HK-2 (cell line): ENCODE data around the gene TBL1X.

ENCODE experiments used
- DNase-seq: peaks from one replicate; pipeline ENCODE4 v3.0.0-alpha.2; 2018; ENCODE audit not compliant: unreplicated experiment

Gene TBL1X

DNA sequence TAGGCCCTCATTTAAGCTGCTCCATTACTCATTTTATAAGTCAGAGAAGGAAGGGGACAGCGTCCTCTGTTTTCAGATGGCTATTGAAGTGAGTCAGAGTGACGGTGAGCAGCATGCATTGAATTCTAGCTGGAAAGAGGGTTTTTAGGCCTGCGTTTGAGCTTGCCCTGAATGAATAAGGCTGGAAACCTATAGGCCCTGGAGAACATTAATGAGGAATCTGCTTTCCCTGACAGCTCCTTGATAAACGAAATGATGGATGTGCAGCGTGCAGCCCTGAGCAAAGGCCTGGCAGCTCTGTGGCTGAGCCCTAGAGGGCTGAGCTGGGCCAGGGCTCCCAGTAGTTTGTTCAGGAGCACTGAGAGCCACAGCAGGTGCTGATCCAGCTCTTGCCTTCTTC, 33.4 kb downstream of the TBL1X start:
- DNase-seq, result no peak

- no peak for DNase-seq
These were observed 35.7 kb downstream of the TBL1X start for GRCh38 chrX:9500584-9500983.

- DNase-seq, result no peak
These were observed 36.5 kb downstream of the TBL1X start for GRCh38 chrX:9501362-9501761.

DNA sequence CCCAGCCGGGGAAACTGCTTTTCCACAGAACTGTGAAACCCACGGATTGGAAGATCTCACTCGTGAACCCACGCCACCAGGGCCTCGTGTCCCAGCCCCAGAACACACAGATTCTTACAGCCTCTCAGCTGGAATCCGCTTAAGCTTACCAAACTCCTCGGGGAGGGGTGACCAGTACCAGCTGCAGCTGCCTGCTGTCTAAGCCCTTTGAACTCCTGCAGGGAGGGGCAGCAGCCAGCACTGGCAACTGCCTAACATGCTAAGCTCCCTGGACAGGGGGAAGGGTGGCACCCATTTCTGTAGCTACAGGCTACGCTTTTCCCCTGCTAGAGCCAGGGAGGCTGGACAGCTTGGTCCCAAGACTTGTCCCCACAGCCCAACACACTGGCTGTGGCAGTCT, 38.4 kb downstream of the TBL1X start:
- DNase-seq, result no peak

GRCh38 chrX:9510366-9510765, 45.5 kb downstream of the TBL1X start:
- no peak for DNase-seq

DNA sequence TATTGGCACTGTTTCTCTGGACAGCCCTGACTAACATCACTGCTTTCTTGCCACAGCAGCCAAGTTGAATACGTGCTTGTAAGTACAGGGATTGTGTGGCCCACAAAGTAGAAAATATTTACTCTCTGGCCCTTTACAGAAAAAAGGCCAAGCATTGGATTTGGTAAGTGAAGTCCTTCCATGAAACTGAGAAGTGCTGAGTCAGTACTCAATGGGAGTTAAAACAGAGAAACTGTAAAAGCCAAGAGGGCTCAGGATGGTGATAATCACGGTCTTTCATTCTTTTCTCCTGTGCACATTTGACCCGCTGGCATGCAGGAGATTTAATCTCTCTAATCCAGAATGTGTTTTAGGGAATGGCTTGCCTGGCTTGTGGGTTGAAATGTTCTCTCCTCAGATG, 46.1 kb downstream of the TBL1X start:
- no peak for DNase-seq

GRCh38 chrX:9515489-9515888, 50.6 kb downstream of the TBL1X start:
- no peak for DNase-seq

- DNase-seq, result no peak
These were observed 51.2 kb downstream of the TBL1X start for GRCh38 chrX:9515973-9516538.

- no peak for DNase-seq
These were observed 51.8 kb downstream of the TBL1X start for GRCh38 chrX:9516635-9517034.

DNA sequence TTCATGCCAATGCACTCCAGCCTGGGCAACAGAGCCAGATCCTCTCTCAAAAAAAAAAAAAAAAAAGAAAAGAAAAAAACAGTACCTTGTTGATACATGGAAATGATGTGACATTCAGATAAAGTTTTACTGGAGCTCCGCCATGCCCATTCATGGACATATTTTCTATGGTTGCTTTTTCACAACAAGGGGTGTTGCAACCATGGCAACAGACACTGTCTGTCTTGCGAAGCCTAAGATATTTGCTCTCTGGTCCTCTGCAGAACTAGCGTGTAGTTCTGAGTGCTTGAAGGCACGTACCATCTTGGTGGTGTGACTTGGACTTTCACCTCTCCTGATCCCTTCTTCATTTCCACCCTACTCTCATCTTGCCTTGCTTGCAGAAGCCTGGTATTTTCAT, 53.2 kb downstream of the TBL1X start:
- DNase-seq, result no peak

DNA sequence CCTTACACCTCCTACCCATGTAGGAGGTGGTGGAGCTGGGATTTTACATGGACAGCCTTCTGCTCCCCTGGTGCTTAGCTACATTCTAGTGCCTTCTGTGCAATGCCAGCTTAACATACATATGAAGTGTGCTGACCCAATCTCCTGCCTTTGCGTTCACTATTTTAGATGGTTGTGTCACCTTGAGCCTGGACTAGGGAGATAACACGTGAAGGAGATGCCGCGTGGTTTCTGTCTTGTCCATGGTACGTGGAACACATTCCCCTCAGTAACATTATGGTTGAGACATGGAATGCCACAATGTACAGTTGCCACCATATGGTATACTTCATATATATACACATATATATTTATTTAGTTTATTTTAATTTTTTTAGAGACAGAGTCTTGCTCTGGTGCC, 54.0 kb downstream of the TBL1X start:
- no peak for DNase-seq

DNA sequence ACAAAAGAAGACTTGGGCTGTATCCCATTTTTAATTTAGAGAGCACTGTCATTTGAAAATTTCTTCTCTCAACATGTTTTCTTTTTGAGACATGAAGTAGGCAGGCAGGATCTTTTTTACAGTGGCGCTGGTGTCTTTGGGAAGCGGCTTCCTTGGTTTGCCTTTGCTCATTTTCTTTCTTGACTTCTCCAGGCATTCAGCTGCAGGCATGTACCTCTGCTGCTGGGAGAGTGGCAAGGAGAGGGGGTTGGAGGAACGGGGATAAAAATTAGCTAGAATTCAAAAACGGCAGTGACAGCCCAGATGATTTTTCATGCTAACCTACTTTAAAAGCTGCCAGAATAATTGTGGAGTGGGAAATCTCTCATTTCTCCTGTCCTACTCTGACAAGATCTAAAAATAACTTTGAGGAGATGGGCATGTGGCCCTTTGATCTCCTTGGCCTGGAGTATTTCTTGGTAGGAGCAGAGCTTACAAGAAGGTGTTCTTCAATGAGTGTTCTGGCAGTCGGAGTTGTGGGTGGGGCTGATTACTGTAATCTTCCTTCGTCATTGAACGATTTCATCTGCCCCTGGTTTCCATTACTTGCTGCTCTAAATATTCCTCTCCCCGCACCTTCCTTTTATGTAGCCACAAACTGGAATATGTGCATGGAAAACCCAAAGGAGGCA, 54.8 kb downstream of the TBL1X start:
- DNase-seq, result no peak

DNA sequence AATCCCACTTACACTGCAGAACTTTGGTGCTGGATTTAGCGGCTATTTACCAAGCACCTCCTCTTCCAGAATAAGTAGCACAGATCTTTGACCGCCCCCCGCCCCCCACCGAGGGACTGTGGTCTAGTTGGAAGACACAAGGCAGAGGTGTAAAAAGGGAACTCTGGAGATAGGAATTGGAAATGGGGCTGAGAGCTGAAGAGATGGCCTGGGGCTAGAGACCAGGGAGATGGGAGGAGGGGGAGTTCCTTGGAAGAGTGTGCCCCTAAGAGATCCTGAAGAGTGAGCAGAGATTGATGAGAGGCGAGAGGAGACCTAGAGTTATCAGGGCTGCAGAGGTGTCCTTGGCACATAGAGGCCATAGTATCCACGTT, 55.3 kb downstream of the TBL1X start:
- DNase-seq, result no peak

DNA sequence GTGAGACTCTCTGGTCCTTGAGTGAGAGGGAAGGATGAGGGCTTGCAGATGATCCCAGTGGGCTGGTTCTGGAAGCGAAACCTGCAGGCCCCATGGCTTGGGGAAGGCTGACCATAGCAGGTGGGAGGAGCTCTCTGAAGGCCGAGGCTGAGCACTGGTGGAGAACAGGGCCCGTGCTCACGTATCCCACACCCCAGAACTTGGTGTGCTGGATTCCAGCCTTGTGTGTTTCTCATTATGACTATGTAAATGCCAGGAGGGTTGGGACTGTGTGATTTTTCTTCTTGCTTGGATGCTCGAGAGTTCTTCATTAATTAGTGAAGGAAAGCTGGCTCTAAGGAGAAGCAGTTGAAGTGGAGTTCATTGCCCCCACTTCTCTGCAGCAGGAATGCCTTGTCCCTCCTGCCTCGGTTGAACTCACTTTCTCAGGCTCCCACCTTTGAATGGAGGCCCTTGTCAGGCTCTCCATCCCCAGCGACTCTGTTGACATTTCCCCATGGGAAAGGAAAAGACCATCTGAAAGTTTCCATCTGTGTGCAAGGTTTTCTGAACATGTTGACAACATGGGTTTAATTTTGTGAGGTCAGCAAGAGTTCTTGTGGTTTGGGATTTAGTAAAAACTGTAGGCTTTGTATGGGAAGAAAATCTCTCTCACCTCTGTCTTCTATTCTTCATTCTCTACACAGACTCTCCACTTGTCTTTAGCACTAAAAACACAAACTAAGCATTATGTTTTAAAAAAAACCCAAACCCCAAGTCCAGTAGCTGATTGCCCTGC, 57.7 kb downstream of the TBL1X start:
- no peak for DNase-seq

GRCh38 chrX:9525511-9526248, 60.8 kb downstream of the TBL1X start:
- DNase-seq, result no peak

GRCh38 chrX:9526965-9527364, 62.1 kb downstream of the TBL1X start:
- DNase-seq, result no peak

DNA sequence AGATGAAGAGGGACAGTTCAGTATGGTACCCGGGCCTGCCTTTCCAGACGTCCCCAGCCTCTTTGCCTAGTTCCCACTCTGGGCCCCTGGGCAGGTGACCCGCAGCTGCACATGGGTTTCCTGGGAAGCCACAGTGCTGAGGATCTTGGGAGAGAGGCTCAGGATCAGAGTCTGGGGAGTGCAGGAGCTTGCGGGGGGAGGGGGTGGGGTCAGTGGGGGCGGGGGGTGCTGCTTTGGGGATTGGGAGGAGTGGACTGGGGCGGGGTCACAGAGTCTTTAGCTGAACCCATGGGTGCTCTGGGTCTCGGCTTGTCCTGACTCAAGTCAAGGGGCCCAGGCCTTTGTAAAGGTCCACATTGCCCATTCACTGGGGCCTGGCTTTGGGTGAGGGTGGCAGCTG, 63.6 kb downstream of the TBL1X start:
- DNase-seq, result no peak

DNA sequence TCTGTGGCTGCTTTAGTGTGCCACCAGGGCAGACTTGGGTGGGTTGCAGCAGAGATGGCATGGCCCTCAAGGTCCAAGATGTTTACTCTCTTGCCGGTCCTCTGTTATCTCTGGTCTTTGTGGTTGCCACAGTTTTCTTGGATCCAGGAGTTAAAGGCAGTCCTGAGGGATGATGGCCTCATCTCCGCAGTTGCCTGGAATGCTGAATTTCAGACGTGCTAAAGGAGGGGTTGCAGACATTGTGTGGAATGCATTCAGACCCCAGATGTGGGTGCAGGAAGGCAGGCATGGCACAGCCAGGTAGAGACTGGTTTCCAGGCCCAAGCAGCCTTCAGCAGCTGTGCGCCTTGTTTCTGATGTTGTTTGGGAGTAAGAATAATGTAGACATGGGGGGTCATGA, 64.4 kb downstream of the TBL1X start:
- no peak for DNase-seq

DNA sequence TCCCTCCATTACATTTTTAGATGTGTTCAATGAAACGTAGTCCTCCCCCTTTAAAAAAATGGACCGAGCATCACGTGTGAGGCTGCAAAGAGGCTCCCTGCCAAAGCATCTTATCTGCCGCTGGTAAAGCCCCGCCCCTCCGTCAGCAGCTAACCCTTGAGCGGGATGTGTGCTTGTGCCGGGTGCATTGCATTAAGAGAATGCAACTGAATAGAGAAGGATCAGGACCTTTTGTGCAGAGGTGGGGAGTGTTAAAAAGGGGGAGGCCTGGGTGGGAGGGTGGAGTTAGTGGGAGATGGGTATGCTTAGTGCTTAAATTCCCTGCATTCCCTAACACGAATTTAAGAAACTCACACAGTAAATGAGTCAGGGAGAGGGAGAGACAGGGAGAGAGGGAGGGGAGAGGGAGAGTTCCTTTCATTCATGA, 66.0 kb downstream of the TBL1X start:
- peak; percentile 10 for DNase-seq

GRCh38 chrX:9532349-9532748, 67.5 kb downstream of the TBL1X start:
- DNase-seq, result no peak

- no peak for DNase-seq
These were observed 68.8 kb downstream of the TBL1X start for GRCh38 chrX:9533611-9534010.

GRCh38 chrX:9534686-9535085, 69.8 kb downstream of the TBL1X start:
- no peak for DNase-seq

- DNase-seq, result no peak
These were observed 70.2 kb downstream of the TBL1X start for GRCh38 chrX:9535101-9535500.
